Astrocyte (in vitro differentiated cells and primary cell): Measurements from ENCODE around the gene ZBTB8OS. TPM values are rescaled to one million over a fixed set of nuclear protein-coding genes. Genes with fewer than 3 reads are reported as not detected.

Experiments
- DNase-seq: peaks from one replicate; pipeline ENCODE4 v3.0.0-alpha.2; 2010; ENCODE audit warnings: low read depth
- FAIRE-seq: peaks from 2 replicates; lab custom pipeline; 2011; peaks lifted over from hg19 to GRCh38; lab: Jason Lieb, UNC
- H2AFZ ChIP-seq: 2 replicates; pipeline ENCODE4 v1.6.0; 2012; ENCODE audit warnings: low read depth, low read length, inconsistent platforms
- H3K27ac ChIP-seq: 2 replicates; pipeline ENCODE4 v1.5.1; 2011; ENCODE audit warnings: low read depth, low read length, inconsistent platforms
- H3K27me3 ChIP-seq: 2 replicates; pipeline ENCODE4 v1.6.0; 2011; ENCODE audit warnings: low read length, inconsistent platforms; ENCODE audit not compliant: insufficient read depth
- H3K36me3 ChIP-seq: 2 replicates; pipeline ENCODE4 v1.5.1; 2011; ENCODE audit warnings: low read length, inconsistent platforms; ENCODE audit not compliant: insufficient read depth
- H3K4me1 ChIP-seq: 2 replicates; pipeline ENCODE4 v1.5.1; 2011; ENCODE audit warnings: low read length, inconsistent platforms; ENCODE audit not compliant: insufficient read depth
- H3K4me2 ChIP-seq: 2 replicates; pipeline ENCODE4 v1.6.0; 2012; ENCODE audit warnings: low read length, inconsistent platforms
- H3K4me3 ChIP-seq: 2 replicates; pipeline ENCODE4 v1.5.1; 2011; ENCODE audit warnings: low read depth, mild to moderate bottlenecking, low read length, inconsistent platforms; ENCODE audit not compliant: insufficient read depth
- H3K79me2 ChIP-seq: 2 replicates; pipeline ENCODE4 v1.6.0; 2012; ENCODE audit warnings: mild to moderate bottlenecking, low read length, inconsistent platforms; ENCODE audit not compliant: insufficient read depth
- H3K9ac ChIP-seq: 2 replicates; pipeline ENCODE4 v1.6.0; 2012; ENCODE audit warnings: mild to moderate bottlenecking, low read length, inconsistent platforms
- H3K9me3 ChIP-seq: 2 replicates; pipeline ENCODE4 v1.5.1; 2012; ENCODE audit warnings: low read depth, mild to moderate bottlenecking, low read length, inconsistent platforms; ENCODE audit not compliant: insufficient read depth
- H4K20me1 ChIP-seq: 2 replicates; pipeline ENCODE4 v1.6.0; 2012; ENCODE audit warnings: low read length, inconsistent platforms; ENCODE audit not compliant: insufficient read depth
- H3K27ac Mint-ChIP-seq: one replicate; pipeline ENCODE4 v1.8.0; 2021; ENCODE audit warnings: mild to moderate bottlenecking, mixed read lengths; ENCODE audit not compliant: unreplicated experiment
- H3K27me3 Mint-ChIP-seq: one replicate; pipeline ENCODE4 v1.8.0; 2021; ENCODE audit warnings: low read depth, mixed read lengths; ENCODE audit not compliant: unreplicated experiment
- H3K36me3 Mint-ChIP-seq: one replicate; pipeline ENCODE4 v1.8.0; 2021; ENCODE audit warnings: low read depth, mixed read lengths; ENCODE audit not compliant: unreplicated experiment
- H3K4me1 Mint-ChIP-seq: one replicate; pipeline ENCODE4 v1.8.0; 2021; ENCODE audit warnings: low read depth, mixed read lengths; ENCODE audit not compliant: unreplicated experiment
- H3K4me3 Mint-ChIP-seq: one replicate; pipeline ENCODE4 v1.8.0; 2021; ENCODE audit warnings: mild to moderate bottlenecking, moderate library complexity, mixed read lengths; ENCODE audit not compliant: unreplicated experiment
- H3K9me3 Mint-ChIP-seq: one replicate; pipeline ENCODE4 v1.8.0; 2021; ENCODE audit warnings: mild to moderate bottlenecking, mixed read lengths; ENCODE audit not compliant: unreplicated experiment
- CTCF ChIP-seq: IDR thresholded peaks from 2 replicates; pipeline ENCODE4 v1.5.1; 2011; ENCODE audit warnings: low read depth, mild to moderate bottlenecking, inconsistent platforms, low read length, moderate library complexity; ENCODE audit not compliant: insufficient read depth
- EZH2 ChIP-seq: IDR thresholded peaks from 2 replicates; pipeline ENCODE4 v1.6.1; 2012; ENCODE audit warnings: mild to moderate bottlenecking, low read length, inconsistent platforms; ENCODE audit not compliant: insufficient read depth
- total RNA-seq: library from RNA; stranded (reverse); gene quantifications from 2 replicates; pipeline ENCODE4 v1.2.1, GENCODE V29; 2021

ZBTB8OS gene
- total RNA-seq, 1 donor from 2014 or later = 60.4 TPM

- Histone ChIP-seq H4K20me1 (peaks cover 35% of the 10 kb centered on the region), H3K36me3 (peaks cover 64% of the 10 kb centered on the region), H3K9me3 (no peaks in the 10 kb centered on the region), H3K4me2 (no peak overlapping the region), H3K27me3 (no peaks in the 10 kb centered on the region), H3K9ac (no peak overlapping the region), H3K4me1 (no peaks in the 10 kb centered on the region), H3K27ac (no peak overlapping the region), H2AFZ (no peak overlapping the region), H3K4me3 (no peak overlapping the region), H3K79me2 (peaks cover 39% of the 10 kb centered on the region)
- FAIRE-seq (no peak), DNase-seq (peak; percentile 7)
- H3K4me3 Mint-ChIP-seq = no peak overlapping the region
- no peaks in the 10 kb centered on the region for H3K9me3 Mint-ChIP-seq
- no peaks in the 10 kb centered on the region for H3K4me1 Mint-ChIP-seq
- H3K36me3 Mint-ChIP-seq = peaks cover 11% of the 10 kb centered on the region
- H3K27me3 Mint-ChIP-seq = no peaks in the 10 kb centered on the region
- TF ChIP-seq CTCF = no peak
- TF ChIP-seq EZH2 = no peak
- H3K27ac Mint-ChIP-seq = peak overlapping the region; percentile 23
These were observed 16.7 kb upstream of the ZBTB8OS start for GRCh38 chr1:32666901-32667566.

GRCh38 chr1:32665915-32666314, 15.6 kb upstream of the ZBTB8OS start:
- DNase-seq (no peak), FAIRE-seq (no peak)
- Mint-ChIP-seq H3K4me3 (no peak overlapping the region), H3K27ac (no peak overlapping the region), H3K36me3 (peaks cover 12% of the 10 kb centered on the region), H3K4me1 (no peaks in the 10 kb centered on the region), H3K9me3 (no peaks in the 10 kb centered on the region), H3K27me3 (no peaks in the 10 kb centered on the region)
- no peak overlapping the region for H3K9ac ChIP-seq
- no peaks in the 10 kb centered on the region for H3K4me1 ChIP-seq
- TF ChIP-seq EZH2 (no peak), CTCF (no peak)
- H3K36me3 ChIP-seq = peaks cover 57% of the 10 kb centered on the region
- H3K79me2 ChIP-seq = peaks cover 43% of the 10 kb centered on the region
- H3K4me3 ChIP-seq = no peak overlapping the region
- no peaks in the 10 kb centered on the region for H3K27me3 ChIP-seq
- H3K9me3 ChIP-seq = no peaks in the 10 kb centered on the region
- H2AFZ ChIP-seq = no peak overlapping the region
- H4K20me1 ChIP-seq = peaks cover 31% of the 10 kb centered on the region
- H3K4me2 ChIP-seq = no peak overlapping the region
- no peak overlapping the region for H3K27ac ChIP-seq

GRCh38 chr1:32659581-32659980, 9.2 kb upstream of the ZBTB8OS start:
- peaks cover 75% of the 10 kb centered on the region for H3K79me2 ChIP-seq
- peaks cover 40% of the 10 kb centered on the region for H3K36me3 ChIP-seq
- peaks cover 12% of the 10 kb centered on the region for H3K36me3 Mint-ChIP-seq

More at GRCh38 chr1:32659581-32659980, 9.2 kb upstream of the ZBTB8OS start:
- Histone ChIP-seq H3K4me1 (peaks cover 4% of the 10 kb centered on the region), H3K27ac (no peak overlapping the region), H3K9me3 (no peaks in the 10 kb centered on the region), H3K4me3 (no peak overlapping the region), H4K20me1 (peaks cover 62% of the 10 kb centered on the region), H3K27me3 (no peaks in the 10 kb centered on the region), H3K9ac (no peak overlapping the region), H2AFZ (no peak overlapping the region), H3K4me2 (no peak overlapping the region)
- no peak for FAIRE-seq
- TF ChIP-seq CTCF (no peak), EZH2 (no peak)
- H3K27me3 Mint-ChIP-seq = no peaks in the 10 kb centered on the region
- no peak for DNase-seq
- H3K4me3 Mint-ChIP-seq = no peak overlapping the region
- peaks cover 8% of the 10 kb centered on the region for H3K4me1 Mint-ChIP-seq
- no peak overlapping the region for H3K27ac Mint-ChIP-seq
- no peaks in the 10 kb centered on the region for H3K9me3 Mint-ChIP-seq
